SU-DHL-6 (cell line): Measurements from ENCODE around the gene SFR1.
"Not testable (repeated sequence)": the region's sequence is repeated elsewhere in the genome, so short reads cannot be mapped to it uniquely, and the experiment has no call there.

Experiments used
- H2AFZ ChIP-seq: fragments of 200-600 bp; sonication (generic); 2 replicates; pipeline ENCODE4 v1.6.1; 2014; ENCODE audit warnings: low read depth, mild to moderate bottlenecking, moderate library complexity, mixed read lengths, antibody characterized with exemption, low read length; ENCODE audit not compliant: severe bottlenecking
- H3F3A ChIP-seq: fragments of 200-600 bp; shearing (Covaris generic); 2 replicates; pipeline ENCODE4 v1.6.0; 2016; ENCODE audit warnings: antibody characterized with exemption, mild to moderate bottlenecking; ENCODE audit not compliant: insufficient read depth
- H3K27ac ChIP-seq: fragments of 200-600 bp; sonication (generic); 2 replicates; pipeline ENCODE4 v1.5.1; 2016; ENCODE audit warnings: low read depth, mild to moderate bottlenecking, low read length, moderate library complexity, mixed read lengths
- H3K27me3 ChIP-seq: fragments of 200-600 bp; sonication (generic), shearing (Covaris generic); 2 replicates; pipeline ENCODE4 v1.6.0; 2014; ENCODE audit warnings: mild to moderate bottlenecking, low read length
- H3K36me3 ChIP-seq: fragments of 200-600 bp; sonication (generic); 2 replicates; pipeline ENCODE4 v1.6.1; 2014; ENCODE audit warnings: mild to moderate bottlenecking, low read length, mixed read lengths
- H3K4me2 ChIP-seq: fragments of 300-600, 200-600 bp; shearing (Covaris generic), sonication (generic); 2 replicates; pipeline ENCODE4 v1.6.0; 2014; ENCODE audit warnings: low read length, low read depth, mild to moderate bottlenecking; ENCODE audit not compliant: poor library complexity, severe bottlenecking
- H3K4me3 ChIP-seq: fragments of 200-600 bp; sonication (generic); 2 replicates; pipeline ENCODE4 v1.5.1; 2014; ENCODE audit warnings: antibody characterized with exemption, low read length, mild to moderate bottlenecking, mixed read lengths; ENCODE audit not compliant: insufficient read depth, poor library complexity, severe bottlenecking
- H3K79me2 ChIP-seq: fragments of 200-600 bp; sonication (generic); 2 replicates; pipeline ENCODE4 v1.6.1; 2014; ENCODE audit warnings: mild to moderate bottlenecking, low read length, moderate library complexity; ENCODE audit not compliant: insufficient read depth
- H3K9ac ChIP-seq: fragments of 200-600 bp; sonication (generic); 2 replicates; pipeline ENCODE4 v1.7.0; 2014; ENCODE audit warnings: mild to moderate bottlenecking, low read length
- H3K9me2 ChIP-seq: fragments of 200-600 bp; sonication (generic); replicated peaks from 2 replicates; pipeline ENCODE4 v1.6.1; 2014; ENCODE audit warnings: low read length; ENCODE audit not compliant: insufficient read depth
- H3K9me3 ChIP-seq: fragments of 200-600 bp; sonication (generic); 2 replicates; pipeline ENCODE4 v1.6.1; 2014; ENCODE audit warnings: low read length, mixed read lengths; ENCODE audit not compliant: insufficient read depth
- H4K20me1 ChIP-seq: fragments of 200-600 bp; sonication (generic); 2 replicates; pipeline ENCODE4 v1.6.1; 2014; ENCODE audit warnings: low read depth, mild to moderate bottlenecking, antibody characterized with exemption, low read length, moderate library complexity, mixed read lengths
- EZH2phosphoT487 ChIP-seq: fragments of 200-600 bp; sonication (generic), shearing (Covaris generic); conservative IDR thresholded peaks from 2 replicates; pipeline ENCODE4 v1.6.1; 2018; ENCODE audit warnings: mild to moderate bottlenecking, antibody characterized with exemption, low read length, moderate library complexity, mixed read lengths
- TF ChIP-seq, protein P1 (sequence below): fragments of 200-600 bp; sonication (generic); IDR thresholded peaks from one replicate; pipeline ENCODE4 v1.5.1; 2017; ENCODE audit warnings: antibody characterized with exemption, mild to moderate bottlenecking, low read length, moderate library complexity; ENCODE audit not compliant: insufficient read depth, poor library complexity, severe bottlenecking

The SFR1 gene

DNA sequence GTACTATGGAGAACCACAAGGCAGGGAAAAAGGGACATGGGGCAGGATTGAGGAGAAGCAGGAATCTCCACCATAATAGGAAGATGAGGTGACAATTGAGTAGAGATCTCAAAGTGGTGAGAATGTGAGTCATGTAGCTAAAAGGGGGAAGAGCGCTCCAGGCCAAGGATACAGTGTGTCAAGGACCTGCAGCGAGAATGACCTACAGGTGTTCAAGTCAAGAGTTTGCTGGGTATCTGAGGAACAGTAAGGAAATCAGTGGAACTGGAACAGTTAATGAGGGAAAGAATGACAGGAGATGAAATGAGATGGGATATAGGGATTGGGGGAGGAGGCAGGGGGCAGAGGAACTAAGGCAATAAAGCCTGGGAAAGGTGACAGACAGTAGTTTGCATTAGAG is 33.6 kb downstream of the SFR1 start:
- H3K4me2 ChIP-seq: no peak overlapping the region
- peaks cover 8% of the 10 kb centered on the region; the same call in 1 of the 2 replicates for H3K9me3 ChIP-seq
- no peaks in the 10 kb centered on the region for H3K36me3 ChIP-seq
- H3K27ac ChIP-seq: no peak overlapping the region
- no peak overlapping the region for H3K4me3 ChIP-seq
- H3K9ac ChIP-seq: no peak overlapping the region
- H3K79me2 ChIP-seq: no peaks in the 10 kb centered on the region
- H4K20me1 ChIP-seq: no peaks in the 10 kb centered on the region
- no peaks in the 10 kb centered on the region for H3K9me2 ChIP-seq
- no peaks in the 10 kb centered on the region for H3K27me3 ChIP-seq
- no peak overlapping the region for H2AFZ ChIP-seq
- no peak for TF ChIP-seq EZH2phosphoT487
- TF ChIP-seq, protein P1, sequence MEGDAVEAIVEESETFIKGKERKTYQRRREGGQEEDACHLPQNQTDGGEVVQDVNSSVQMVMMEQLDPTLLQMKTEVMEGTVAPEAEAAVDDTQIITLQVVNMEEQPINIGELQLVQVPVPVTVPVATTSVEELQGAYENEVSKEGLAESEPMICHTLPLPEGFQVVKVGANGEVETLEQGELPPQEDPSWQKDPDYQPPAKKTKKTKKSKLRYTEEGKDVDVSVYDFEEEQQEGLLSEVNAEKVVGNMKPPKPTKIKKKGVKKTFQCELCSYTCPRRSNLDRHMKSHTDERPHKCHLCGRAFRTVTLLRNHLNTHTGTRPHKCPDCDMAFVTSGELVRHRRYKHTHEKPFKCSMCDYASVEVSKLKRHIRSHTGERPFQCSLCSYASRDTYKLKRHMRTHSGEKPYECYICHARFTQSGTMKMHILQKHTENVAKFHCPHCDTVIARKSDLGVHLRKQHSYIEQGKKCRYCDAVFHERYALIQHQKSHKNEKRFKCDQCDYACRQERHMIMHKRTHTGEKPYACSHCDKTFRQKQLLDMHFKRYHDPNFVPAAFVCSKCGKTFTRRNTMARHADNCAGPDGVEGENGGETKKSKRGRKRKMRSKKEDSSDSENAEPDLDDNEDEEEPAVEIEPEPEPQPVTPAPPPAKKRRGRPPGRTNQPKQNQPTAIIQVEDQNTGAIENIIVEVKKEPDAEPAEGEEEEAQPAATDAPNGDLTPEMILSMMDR: no peak
- H3F3A ChIP-seq: no peaks in the 10 kb centered on the region

DNA sequence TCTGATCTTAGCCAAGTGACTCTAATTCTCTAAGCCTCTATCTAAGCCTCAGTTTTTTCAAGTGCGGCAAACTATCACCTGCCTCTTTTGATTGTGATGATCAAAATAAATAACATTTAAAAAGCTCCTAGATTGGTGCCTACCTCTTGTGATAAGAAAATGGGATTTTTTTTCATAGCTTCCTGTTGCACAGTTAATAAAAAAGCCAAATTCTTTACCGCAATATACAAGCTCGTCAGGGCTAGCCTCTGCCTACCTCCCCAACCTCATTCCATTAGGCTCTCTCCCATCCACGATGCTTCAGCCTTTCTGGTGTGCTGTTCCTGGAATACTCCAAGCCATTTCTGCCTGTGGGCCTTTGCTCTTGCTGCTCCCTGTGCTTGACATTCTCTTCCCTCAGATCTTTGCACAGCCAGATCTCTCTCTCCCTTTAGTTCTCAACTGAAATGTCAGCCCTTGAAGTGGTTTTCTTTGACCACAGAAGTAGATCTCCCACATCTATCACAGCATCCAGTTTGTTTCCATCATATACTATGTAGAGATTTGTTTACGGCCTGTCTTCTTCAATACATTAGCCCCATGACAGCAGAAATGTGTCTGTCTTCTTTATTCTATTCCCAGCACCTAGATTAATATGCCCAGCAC is 48.8 kb downstream of the SFR1 start:
- Histone ChIP-seq H2AFZ (no peak overlapping the region), H3K79me2 (no peaks in the 10 kb centered on the region), H3F3A (no peaks in the 10 kb centered on the region), H4K20me1 (no peaks in the 10 kb centered on the region), H3K9me3 (no peaks in the 10 kb centered on the region), H3K27me3 (no peaks in the 10 kb centered on the region), H3K36me3 (no peaks in the 10 kb centered on the region), H3K4me2 (no peak overlapping the region), H3K4me3 (no peak overlapping the region), H3K27ac (no peak overlapping the region), H3K9me2 (no peaks in the 10 kb centered on the region), H3K9ac (no peak overlapping the region)
- TF ChIP-seq, protein P1: no peak
- no peak for TF ChIP-seq EZH2phosphoT487

DNA sequence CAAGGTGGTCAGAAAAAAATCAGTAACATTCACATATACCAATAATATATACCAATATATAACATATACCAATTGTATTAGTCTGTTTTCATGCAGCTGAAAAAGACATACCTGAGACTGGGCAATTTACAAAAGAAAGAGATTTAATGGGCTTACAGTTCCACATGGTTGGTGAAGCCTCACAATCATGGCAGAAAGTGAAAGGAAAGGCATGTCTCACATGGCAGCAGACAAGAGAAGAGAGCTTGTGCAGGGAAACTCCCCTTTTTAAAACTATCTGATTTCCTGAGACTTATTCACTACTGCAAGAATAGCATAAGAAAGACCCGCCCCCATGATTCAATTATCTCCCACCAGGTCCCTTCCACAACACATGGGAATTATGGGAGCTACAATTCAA is 52.2 kb downstream of the SFR1 start:
- not testable (repeated sequence) for H3K9me2 ChIP-seq, H2AFZ ChIP-seq, H3K4me2 ChIP-seq, H4K20me1 ChIP-seq, H3K79me2 ChIP-seq, H3K27me3 ChIP-seq, H3F3A ChIP-seq, H3K9ac ChIP-seq, H3K27ac ChIP-seq, H3K9me3 ChIP-seq, H3K4me3 ChIP-seq, H3K36me3 ChIP-seq
